Tibial nerve (tissue), 4 donors: ENCODE data around the gene MPPED1.

ENCODE experiments used
- EP300 ChIP-seq, 2 donors: sonication (generic); formaldehyde crosslinking; IDR thresholded peaks; one replicate each; pipeline ENCODE4 v1.6.1; 2017; ENCODE audit warnings: antibody characterized with exemption in 2 of 2, mild to moderate bottlenecking in 1 of 2
- POLR2A ChIP-seq, 2 donors: fragments of 450-650 bp; IDR thresholded peaks; one replicate each; pipeline ENCODE4 v1.6.1; 2017; ENCODE audit warnings: antibody characterized with exemption in 2 of 2, mild to moderate bottlenecking in 2 of 2, moderate library complexity in 2 of 2
- TF ChIP-seq, protein P1 (sequence below), 5 experiments: fragments of 200-600 bp in 3 of 5; fragments of 450-650 bp in 2 of 5; sonication (generic) in 3 of 5; IDR thresholded peaks; one replicate each; pipeline ENCODE4 v1.5.1; 2016 to 2019; ENCODE audit warnings: antibody characterized with exemption in 5 of 5, mild to moderate bottlenecking in 3 of 5, moderate library complexity in 2 of 5

DNA sequence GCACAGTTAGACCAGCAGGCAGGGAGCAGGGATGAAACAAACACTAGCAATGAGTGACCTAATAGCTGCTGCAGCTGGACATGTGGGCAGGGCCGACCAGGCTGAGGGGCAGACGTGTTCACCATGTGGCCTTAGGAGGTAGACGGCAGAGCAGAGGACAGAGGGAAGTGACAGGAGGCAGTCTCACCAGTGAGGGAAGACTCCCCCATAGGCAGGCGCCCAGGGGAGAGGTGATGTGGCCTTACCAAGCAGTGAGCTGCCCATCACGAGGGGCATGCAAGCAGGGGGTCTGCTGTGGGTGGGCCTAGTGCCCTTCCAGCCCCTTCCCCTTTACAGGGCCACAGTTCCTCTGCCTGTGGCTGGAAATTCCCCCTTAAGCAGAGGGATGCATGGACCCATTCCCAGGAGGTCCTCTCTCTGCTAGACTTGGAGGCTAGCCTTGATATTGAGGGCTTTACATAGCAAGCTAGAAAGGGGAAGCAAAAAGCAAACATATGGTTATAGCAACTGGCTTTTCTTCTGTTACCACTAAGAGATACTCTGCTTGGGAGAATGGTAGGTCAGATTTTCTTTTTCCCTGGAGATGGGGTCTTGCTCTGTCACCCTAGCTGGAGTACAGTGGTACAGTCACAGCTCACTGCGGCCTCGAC lies 67.6 kb downstream of the MPPED1 start:
- TF ChIP-seq EP300 (IDR thresholded peaks at IDR 0.05) (no peak), POLR2A (IDR thresholded peaks at IDR 0.05) (no peak)
- TF ChIP-seq, protein P1, sequence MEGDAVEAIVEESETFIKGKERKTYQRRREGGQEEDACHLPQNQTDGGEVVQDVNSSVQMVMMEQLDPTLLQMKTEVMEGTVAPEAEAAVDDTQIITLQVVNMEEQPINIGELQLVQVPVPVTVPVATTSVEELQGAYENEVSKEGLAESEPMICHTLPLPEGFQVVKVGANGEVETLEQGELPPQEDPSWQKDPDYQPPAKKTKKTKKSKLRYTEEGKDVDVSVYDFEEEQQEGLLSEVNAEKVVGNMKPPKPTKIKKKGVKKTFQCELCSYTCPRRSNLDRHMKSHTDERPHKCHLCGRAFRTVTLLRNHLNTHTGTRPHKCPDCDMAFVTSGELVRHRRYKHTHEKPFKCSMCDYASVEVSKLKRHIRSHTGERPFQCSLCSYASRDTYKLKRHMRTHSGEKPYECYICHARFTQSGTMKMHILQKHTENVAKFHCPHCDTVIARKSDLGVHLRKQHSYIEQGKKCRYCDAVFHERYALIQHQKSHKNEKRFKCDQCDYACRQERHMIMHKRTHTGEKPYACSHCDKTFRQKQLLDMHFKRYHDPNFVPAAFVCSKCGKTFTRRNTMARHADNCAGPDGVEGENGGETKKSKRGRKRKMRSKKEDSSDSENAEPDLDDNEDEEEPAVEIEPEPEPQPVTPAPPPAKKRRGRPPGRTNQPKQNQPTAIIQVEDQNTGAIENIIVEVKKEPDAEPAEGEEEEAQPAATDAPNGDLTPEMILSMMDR (IDR thresholded peaks at IDR 0.05) = no peak
